Pericardium fibroblast (primary cell): ENCODE results near the gene FAM227A. TPM values are rescaled to one million over a fixed set of nuclear protein-coding genes. Genes with fewer than 3 reads are reported as not detected.

Experiments
- total RNA-seq: library from RNA; depleted of rRNA; stranded (reverse); fragments of >200 nt; gene quantifications from 2 replicates; pipeline ENCODE4 v1.2.3, GENCODE V29; 2015

The FAM227A gene
- total RNA-seq = 0.09 and 1.8 TPM in 2 replicates

GRCh38 chr22:38656256-38657044, at the start of gene FAM227A, which contains the start of gene CBY1:
TSS of gene FAM227A (minus strand) at chr22:38656392. CDS start at chr22:38650168, 6,224 bp downstream.
TSS of gene CBY1 (plus strand) at chr22:38656638. CDS start at chr22:38668055, 11,417 bp downstream.

GRCh38 chr22:38705235-38706100, 49.3 kb upstream of the FAM227A start, which contains the start of gene GTPBP1:
TSS of gene GTPBP1 (plus strand) at chr22:38705944. CDS start at chr22:38705956, 12 bp downstream.

GRCh38 chr22:38700789-38701628, 44.8 kb upstream of the FAM227A start, which contains the start of gene JOSD1:
TSS of gene JOSD1 (minus strand) at chr22:38700943. CDS start at chr22:38699987, 956 bp downstream.

GRCh38 chr22:38681582-38682335, 25.6 kb upstream of the FAM227A start, which contains the start of gene TOMM22:
TSS of gene TOMM22 (plus strand) at chr22:38681957. CDS start at chr22:38681979, 22 bp downstream.

GRCh38 chr22:38569972-38570778, 86.0 kb downstream of the FAM227A start, which contains the start of gene DMC1:
TSS of gene DMC1 (minus strand) at chr22:38570183. CDS start at chr22:38568256, 1,927 bp downstream.

Other genes starting within 250 kb of the FAM227A start
- gene KCNJ4, start 201.2 kb downstream of the FAM227A start, total RNA-seq = under 0.01 and 0.09 TPM in 2 replicates
- 76.3 and 118 TPM in 2 replicates for gene KDELR3, start 188.3 kb downstream of the FAM227A start, total RNA-seq
- 205 and 327 TPM in 2 replicates for gene DDX17, start 150.1 kb downstream of the FAM227A start, total RNA-seq
- gene DMC1, start 86.2 kb downstream of the FAM227A start, total RNA-seq = 0.23 and 1.7 TPM in 2 replicates
- gene CBY1, start 246 bp upstream of the FAM227A start, total RNA-seq = 11.2 and 30.1 TPM in 2 replicates
- 49.0 and 56.1 TPM in 2 replicates for gene TOMM22, start 25.6 kb upstream of the FAM227A start, total RNA-seq
- gene JOSD1, start 44.6 kb upstream of the FAM227A start, total RNA-seq = 66.0 and 66.5 TPM in 2 replicates
- 17.0 and 26.6 TPM in 2 replicates for gene GTPBP1, start 49.6 kb upstream of the FAM227A start, total RNA-seq
- 90.9 and 94.3 TPM in 2 replicates for gene SUN2, start 99.6 kb upstream of the FAM227A start, total RNA-seq
- 15.5 and 15.6 TPM in 2 replicates for gene DNAL4, start 137.8 kb upstream of the FAM227A start, total RNA-seq
- gene NPTXR, start 187.6 kb upstream of the FAM227A start, total RNA-seq = 5.4 and 8.5 TPM in 2 replicates
- 57.4 and 62.0 TPM in 2 replicates for gene CBX6, start 215.8 kb upstream of the FAM227A start, total RNA-seq